GM11168 (cell line): ENCODE results near the gene IRX3.

Experiments
- in situ Hi-C: fragments of 300-500 bp; cut with MboI; formaldehyde crosslinking; loops from one replicate; pipeline ENCODE4 v1.12.0; 2022; ENCODE audit warnings: low sequenced_read_pairs; ENCODE audit not compliant: unreplicated experiment

Gene IRX3

GRCh38 chr16:54241525-54241924 lies 45.1 kb downstream of the IRX3 start:
- in situ Hi-C loops: no loop called here

DNA sequence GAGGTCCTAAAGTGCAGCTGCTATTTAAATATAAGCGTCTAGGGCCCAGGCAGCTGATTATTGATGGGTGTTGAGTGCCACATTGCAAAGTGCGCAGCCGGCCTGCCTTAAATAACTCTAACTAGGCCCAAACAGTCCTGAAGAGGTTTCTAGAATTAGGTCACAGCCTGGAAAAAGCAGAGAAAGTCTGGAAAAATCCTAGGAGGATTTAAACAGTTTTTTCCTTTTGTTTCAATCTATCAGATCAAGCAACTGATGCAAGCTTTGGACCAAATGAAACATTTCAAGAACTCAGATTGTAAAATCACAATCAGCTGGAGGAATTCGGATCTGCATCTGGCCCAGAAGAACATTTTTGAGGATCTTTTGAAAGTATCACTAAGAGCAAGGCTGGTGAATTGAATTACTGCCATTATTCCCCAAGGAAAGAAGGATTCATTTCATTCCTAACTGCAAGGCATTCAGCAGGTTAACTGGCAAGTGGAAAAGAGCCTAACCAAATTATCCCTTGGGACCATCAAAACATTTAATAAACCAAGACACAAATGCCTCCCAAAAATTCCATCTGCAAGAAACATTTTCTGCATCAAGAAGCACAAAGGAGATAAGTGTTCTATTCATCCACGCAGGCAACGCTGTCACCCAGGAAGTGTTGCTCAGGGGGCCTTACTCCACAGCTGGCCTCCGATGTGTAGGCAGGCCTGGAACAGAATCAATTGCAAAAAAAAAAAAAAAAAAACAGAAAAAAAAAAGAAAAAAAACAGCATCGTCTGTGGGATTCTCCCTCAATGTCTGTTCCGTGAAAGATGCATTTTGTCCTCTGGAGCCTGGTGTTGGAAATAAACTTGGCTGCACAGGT lies 46.1 kb downstream of the IRX3 start:
- in situ Hi-C loops: no loop called here

DNA sequence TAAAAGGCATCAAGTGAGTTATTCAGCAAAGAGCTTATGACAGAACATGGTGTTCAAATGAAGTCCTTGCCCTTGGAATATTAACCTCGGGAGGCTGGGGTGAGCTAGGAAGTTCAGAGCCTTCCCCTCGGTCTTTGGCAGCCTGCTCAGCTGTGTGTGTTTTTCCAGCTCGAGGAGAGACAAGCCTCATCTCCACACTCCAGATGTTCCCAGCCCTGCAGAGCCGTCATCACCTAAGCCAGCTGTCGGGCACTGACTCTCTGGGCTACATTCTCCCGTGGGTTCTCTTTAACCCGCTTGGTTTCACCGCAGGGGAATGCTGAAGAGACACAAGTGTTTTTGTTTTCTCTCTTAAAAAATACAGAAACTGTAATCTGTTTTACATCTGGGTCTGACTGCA lies 47.1 kb downstream of the IRX3 start:
- in situ Hi-C loops: no loop called here

- in situ Hi-C loops: no loop called here
Observed at GRCh38 chr16:54236773-54237172, 49.8 kb downstream of the IRX3 start.

- in situ Hi-C loops: no loop called here
Observed at GRCh38 chr16:54233615-54234014, 53.0 kb downstream of the IRX3 start.
